Suppressor macrophage treated with lipopolysaccharide for 4 hours (primary cell): ENCODE results near the gene NFATC3.
"Not testable (repeated sequence)": the region's sequence is repeated elsewhere in the genome, so short reads cannot be mapped to it uniquely, and the experiment has no call there.

Experiments used
- DNase-seq: peaks from one replicate; pipeline ENCODE4 v3.0.0-alpha.2; 2020

NFATC3 gene

GRCh38 chr16:68126395-68126794 is 41.2 kb downstream of the NFATC3 start:
- DNase-seq, result no peak

- no peak for DNase-seq
Measured at GRCh38 chr16:68128577-68129305, 43.6 kb downstream of the NFATC3 start.

- no peak for DNase-seq
Measured at GRCh38 chr16:68130520-68130919, 45.4 kb downstream of the NFATC3 start.

- DNase-seq, result peak; percentile 62
Measured at GRCh38 chr16:68131813-68132706, 46.9 kb downstream of the NFATC3 start.

- DNase-seq, result peak; percentile 27
Measured at GRCh38 chr16:68133000-68133399, 47.8 kb downstream of the NFATC3 start.

GRCh38 chr16:68134644-68135043 is 49.5 kb downstream of the NFATC3 start:
- DNase-seq, result no peak

- no peak for DNase-seq
Measured at GRCh38 chr16:68136515-68136914, 51.3 kb downstream of the NFATC3 start.

- no peak for DNase-seq
Measured at GRCh38 chr16:68144008-68144407, 58.8 kb downstream of the NFATC3 start.

- no peak for DNase-seq
Measured at GRCh38 chr16:68146585-68146984, 61.4 kb downstream of the NFATC3 start.

GRCh38 chr16:68147444-68147843 is 62.3 kb downstream of the NFATC3 start:
- no peak for DNase-seq

GRCh38 chr16:68149596-68149995 is 64.4 kb downstream of the NFATC3 start:
- DNase-seq, result no peak

GRCh38 chr16:68155425-68155824 is 70.3 kb downstream of the NFATC3 start:
- no peak for DNase-seq

GRCh38 chr16:68162413-68162812 is 77.2 kb downstream of the NFATC3 start:
- DNase-seq, result no peak

GRCh38 chr16:68163275-68163674 is 78.1 kb downstream of the NFATC3 start:
- not testable (repeated sequence) for DNase-seq

- no peak for DNase-seq
Measured at GRCh38 chr16:68166264-68166663, 81.1 kb downstream of the NFATC3 start.

- DNase-seq, result peak; percentile 4
Measured at GRCh38 chr16:68179196-68179795, 94.1 kb downstream of the NFATC3 start.

- no peak for DNase-seq
Measured at GRCh38 chr16:68179855-68180254, 94.7 kb downstream of the NFATC3 start.

- no peak for DNase-seq
Measured at GRCh38 chr16:68183046-68183445, 97.9 kb downstream of the NFATC3 start.

GRCh38 chr16:68186877-68187276 is 101.7 kb downstream of the NFATC3 start:
- no peak for DNase-seq

GRCh38 chr16:68187505-68187904 is 102.3 kb downstream of the NFATC3 start:
- no peak for DNase-seq

- no peak for DNase-seq
Measured at GRCh38 chr16:68188170-68188569, 103.0 kb downstream of the NFATC3 start.

- DNase-seq, result peak; percentile 79
Measured at GRCh38 chr16:68190081-68190480, 104.9 kb downstream of the NFATC3 start.

GRCh38 chr16:68190736-68191510 is 105.8 kb downstream of the NFATC3 start:
- DNase-seq, result peak; percentile 79
